DOHH2 (cell line): ENCODE data around the gene PARD6A.

Experiments
- H3F3A ChIP-seq: fragments of 200-600 bp; sonication (generic), shearing (Covaris generic); 2 replicates; pipeline ENCODE4 v1.6.0; 2016; ENCODE audit warnings: antibody characterized with exemption, mild to moderate bottlenecking; ENCODE audit not compliant: control insufficient read depth, insufficient read depth
- H3K27ac ChIP-seq: fragments of 200-600 bp; sonication (generic); 2 replicates; pipeline ENCODE4 v1.5.1; 2014; ENCODE audit warnings: low read depth, mild to moderate bottlenecking, low read length, moderate library complexity
- H3K27me3 ChIP-seq: fragments of 200-600 bp; sonication (generic); 2 replicates; pipeline ENCODE4 v1.6.1; 2014; ENCODE audit warnings: mild to moderate bottlenecking, low read length, mixed read lengths; ENCODE audit not compliant: control insufficient read depth
- H3K36me3 ChIP-seq: fragments of 200-600 bp; sonication (generic); 2 replicates; pipeline ENCODE4 v1.6.1; 2014; ENCODE audit warnings: mild to moderate bottlenecking, low read length, moderate library complexity, mixed read lengths; ENCODE audit not compliant: control insufficient read depth
- H3K4me1 ChIP-seq: fragments of 200-600 bp; sonication (generic); 2 replicates; pipeline ENCODE4 v1.6.1; 2014; ENCODE audit warnings: mild to moderate bottlenecking, low read length, mixed read lengths; ENCODE audit not compliant: control insufficient read depth
- H3K4me2 ChIP-seq: fragments of 200-600 bp; sonication (generic); 2 replicates; pipeline ENCODE4 v1.6.0; 2014; ENCODE audit warnings: mild to moderate bottlenecking, low read length, moderate library complexity
- H3K4me3 ChIP-seq: fragments of 200-600 bp; sonication (generic); 2 replicates; pipeline ENCODE4 v1.5.1; 2014; ENCODE audit warnings: mild to moderate bottlenecking, low read length, mixed read lengths
- H3K79me2 ChIP-seq: fragments of 200-600 bp; sonication (generic); 2 replicates; pipeline ENCODE4 v1.6.1; 2014; ENCODE audit warnings: mild to moderate bottlenecking, low read length, mixed read lengths; ENCODE audit not compliant: control insufficient read depth
- H3K9me2 ChIP-seq: fragments of 200-600 bp; sonication (generic); replicated peaks from 2 replicates; pipeline ENCODE4 v1.6.1; 2014; ENCODE audit warnings: mild to moderate bottlenecking, low read length, mixed read lengths; ENCODE audit not compliant: control insufficient read depth
- H3K9me3 ChIP-seq: fragments of 200-600 bp; sonication (generic); 2 replicates; pipeline ENCODE4 v1.6.1; 2014; ENCODE audit warnings: antibody characterized with exemption, low read length, mixed read lengths; ENCODE audit not compliant: control insufficient read depth, insufficient read depth
- H4K20me1 ChIP-seq: fragments of 200-600 bp; sonication (generic); 2 replicates; pipeline ENCODE4 v1.6.0; 2014; ENCODE audit warnings: low read depth, mild to moderate bottlenecking, antibody characterized with exemption, low read length, moderate library complexity; ENCODE audit not compliant: control insufficient read depth, insufficient read depth
- CTCF ChIP-seq: fragments of 200-600 bp; sonication (generic); IDR thresholded peaks from one replicate; pipeline ENCODE4 v1.5.1; 2014; ENCODE audit warnings: antibody characterized with exemption, mild to moderate bottlenecking, low read depth, low read length; ENCODE audit not compliant: poor library complexity, severe bottlenecking
- EZH2phosphoT487 ChIP-seq: fragments of 200-600 bp; sonication (generic); IDR thresholded peaks from 2 replicates; pipeline ENCODE4 v1.6.1; 2017; ENCODE audit warnings: borderline replicate concordance, mild to moderate bottlenecking, antibody characterized with exemption, low read length, moderate library complexity, mixed read lengths

PARD6A gene

GRCh38 chr16:67702130-67702529 is 41.4 kb downstream of the PARD6A start:
- H3K79me2 ChIP-seq, result peaks cover 19% of the 10 kb centered on the region
- H3F3A ChIP-seq, result no peaks in the 10 kb centered on the region
- peaks cover 7% of the 10 kb centered on the region; the same call in 1 of the 2 replicates for H3K9me3 ChIP-seq
- no peak overlapping the region for H3K4me3 ChIP-seq
- H3K4me1 ChIP-seq, result no peaks in the 10 kb centered on the region
- no peaks in the 10 kb centered on the region; the same call in 1 of the 2 replicates for H3K36me3 ChIP-seq
- TF ChIP-seq CTCF, result no peak
- TF ChIP-seq EZH2phosphoT487, result no peak
- H4K20me1 ChIP-seq, result no peaks in the 10 kb centered on the region
- no peaks in the 10 kb centered on the region for H3K9me2 ChIP-seq
- H3K27ac ChIP-seq, result no peak overlapping the region
- no peaks in the 10 kb centered on the region for H3K27me3 ChIP-seq
- no peak overlapping the region for H3K4me2 ChIP-seq

GRCh38 chr16:67703626-67704025 is 42.9 kb downstream of the PARD6A start:
- peaks cover 7% of the 10 kb centered on the region; the same call in 1 of the 2 replicates for H3K9me3 ChIP-seq
- no peaks in the 10 kb centered on the region for H3K27me3 ChIP-seq
- no peaks in the 10 kb centered on the region for H3F3A ChIP-seq
- no peak overlapping the region for H3K4me2 ChIP-seq
- H3K79me2 ChIP-seq, result peaks cover 29% of the 10 kb centered on the region
- H3K36me3 ChIP-seq, result no peaks in the 10 kb centered on the region; the same call in 1 of the 2 replicates
- H3K27ac ChIP-seq, result no peak overlapping the region
- no peaks in the 10 kb centered on the region for H3K4me1 ChIP-seq
- H3K4me3 ChIP-seq, result no peak overlapping the region
- no peak for TF ChIP-seq CTCF
- TF ChIP-seq EZH2phosphoT487, result no peak
- no peaks in the 10 kb centered on the region for H3K9me2 ChIP-seq
- H4K20me1 ChIP-seq, result no peaks in the 10 kb centered on the region

GRCh38 chr16:67704110-67704509 is 43.4 kb downstream of the PARD6A start:
- no peaks in the 10 kb centered on the region for H3K4me1 ChIP-seq
- peaks cover 34% of the 10 kb centered on the region for H3K79me2 ChIP-seq
- H4K20me1 ChIP-seq, result no peaks in the 10 kb centered on the region
- H3K27me3 ChIP-seq, result no peaks in the 10 kb centered on the region
- H3K36me3 ChIP-seq, result no peaks in the 10 kb centered on the region; the same call in 1 of the 2 replicates
- H3K4me2 ChIP-seq, result no peak overlapping the region
- no peaks in the 10 kb centered on the region for H3F3A ChIP-seq
- TF ChIP-seq EZH2phosphoT487, result no peak
- TF ChIP-seq CTCF, result no peak
- no peaks in the 10 kb centered on the region for H3K9me2 ChIP-seq
- peaks cover 7% of the 10 kb centered on the region; the same call in 1 of the 2 replicates for H3K9me3 ChIP-seq
- H3K27ac ChIP-seq, result no peak overlapping the region
- H3K4me3 ChIP-seq, result no peak overlapping the region
